Fibroblast of pulmonary artery (primary cell): ENCODE measurements around the gene PBX2.
"Not testable (repeated sequence)": the region's sequence is repeated elsewhere in the genome, so short reads cannot be mapped to it uniquely, and the experiment has no call there.

Experiments
- DNase-seq: peaks from one replicate; pipeline ENCODE4 v3.0.0-alpha.2; 2010; ENCODE audit warnings: low read depth
- H3K4me3 ChIP-seq: replicated peaks from 2 replicates; pipeline ENCODE4 v1.5.1; 2011; ENCODE audit warnings: low read depth, mild to moderate bottlenecking, control low read depth, low read length, moderate library complexity
- TF ChIP-seq, protein P1 (sequence below): IDR thresholded peaks from 2 replicates; pipeline ENCODE4 v1.5.1; 2011; ENCODE audit warnings: mild to moderate bottlenecking, control low read depth, low read length, inconsistent platforms; ENCODE audit errors: missing control alignments

PBX2 gene

DNA sequence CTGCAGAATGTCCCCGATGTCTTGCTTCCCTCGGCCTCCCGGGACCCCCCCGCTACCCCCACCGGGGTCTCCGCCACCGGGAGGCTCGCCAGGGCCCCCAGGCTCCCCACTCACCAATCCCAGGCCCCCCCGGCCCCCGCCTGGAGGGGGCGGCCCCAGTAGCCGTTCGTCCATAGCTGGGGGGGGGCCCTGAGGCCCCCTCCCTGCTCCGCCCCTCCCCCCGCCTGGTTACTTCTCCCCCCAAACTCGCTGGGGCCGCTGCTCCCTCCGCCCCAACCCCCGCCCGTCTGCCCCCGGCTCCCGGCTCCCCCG is 304 bp downstream of the PBX2 start:
- peak overlapping the region; percentile 82 for H3K4me3 ChIP-seq
- TF ChIP-seq, protein P1, sequence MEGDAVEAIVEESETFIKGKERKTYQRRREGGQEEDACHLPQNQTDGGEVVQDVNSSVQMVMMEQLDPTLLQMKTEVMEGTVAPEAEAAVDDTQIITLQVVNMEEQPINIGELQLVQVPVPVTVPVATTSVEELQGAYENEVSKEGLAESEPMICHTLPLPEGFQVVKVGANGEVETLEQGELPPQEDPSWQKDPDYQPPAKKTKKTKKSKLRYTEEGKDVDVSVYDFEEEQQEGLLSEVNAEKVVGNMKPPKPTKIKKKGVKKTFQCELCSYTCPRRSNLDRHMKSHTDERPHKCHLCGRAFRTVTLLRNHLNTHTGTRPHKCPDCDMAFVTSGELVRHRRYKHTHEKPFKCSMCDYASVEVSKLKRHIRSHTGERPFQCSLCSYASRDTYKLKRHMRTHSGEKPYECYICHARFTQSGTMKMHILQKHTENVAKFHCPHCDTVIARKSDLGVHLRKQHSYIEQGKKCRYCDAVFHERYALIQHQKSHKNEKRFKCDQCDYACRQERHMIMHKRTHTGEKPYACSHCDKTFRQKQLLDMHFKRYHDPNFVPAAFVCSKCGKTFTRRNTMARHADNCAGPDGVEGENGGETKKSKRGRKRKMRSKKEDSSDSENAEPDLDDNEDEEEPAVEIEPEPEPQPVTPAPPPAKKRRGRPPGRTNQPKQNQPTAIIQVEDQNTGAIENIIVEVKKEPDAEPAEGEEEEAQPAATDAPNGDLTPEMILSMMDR, result no peak
- DNase-seq, result no peak

DNA sequence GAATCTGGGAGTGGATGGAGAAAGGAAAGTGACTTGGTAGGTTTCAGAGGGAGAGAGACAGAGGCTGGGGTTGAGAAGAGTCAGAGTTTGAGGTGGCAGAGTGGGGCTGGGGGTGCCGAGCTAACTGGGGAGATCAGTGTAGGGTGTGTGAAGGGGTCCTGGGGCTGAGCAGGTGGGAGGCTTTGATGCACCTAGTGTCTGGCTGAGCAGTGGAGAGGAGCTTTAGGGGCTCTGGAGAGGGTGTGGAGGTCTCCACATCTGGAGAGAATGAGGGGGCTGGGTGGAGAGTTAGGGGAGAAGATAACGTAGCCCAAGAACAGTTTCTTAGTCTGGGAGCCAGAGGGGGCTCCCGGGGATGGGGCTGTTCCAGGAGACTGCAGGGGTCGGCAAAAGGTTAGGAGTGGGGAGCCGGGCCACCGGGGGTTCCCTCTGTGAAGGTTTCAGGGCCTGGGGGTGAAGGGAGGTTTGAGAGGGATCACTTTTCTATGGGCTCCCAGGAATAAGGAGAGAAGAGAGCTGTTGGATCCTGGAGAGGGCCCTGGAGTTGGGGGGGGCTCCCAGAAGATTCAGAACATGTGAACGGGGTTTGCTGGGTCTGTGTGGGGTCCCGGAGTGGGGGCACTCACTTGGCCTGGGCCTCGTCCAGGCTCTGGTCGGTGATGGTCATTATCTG is 797 bp downstream of the PBX2 start:
- H3K4me3 ChIP-seq, result peak overlapping the region; percentile 82
- DNase-seq, result no peak
- TF ChIP-seq, protein P1, result no peak

DNA sequence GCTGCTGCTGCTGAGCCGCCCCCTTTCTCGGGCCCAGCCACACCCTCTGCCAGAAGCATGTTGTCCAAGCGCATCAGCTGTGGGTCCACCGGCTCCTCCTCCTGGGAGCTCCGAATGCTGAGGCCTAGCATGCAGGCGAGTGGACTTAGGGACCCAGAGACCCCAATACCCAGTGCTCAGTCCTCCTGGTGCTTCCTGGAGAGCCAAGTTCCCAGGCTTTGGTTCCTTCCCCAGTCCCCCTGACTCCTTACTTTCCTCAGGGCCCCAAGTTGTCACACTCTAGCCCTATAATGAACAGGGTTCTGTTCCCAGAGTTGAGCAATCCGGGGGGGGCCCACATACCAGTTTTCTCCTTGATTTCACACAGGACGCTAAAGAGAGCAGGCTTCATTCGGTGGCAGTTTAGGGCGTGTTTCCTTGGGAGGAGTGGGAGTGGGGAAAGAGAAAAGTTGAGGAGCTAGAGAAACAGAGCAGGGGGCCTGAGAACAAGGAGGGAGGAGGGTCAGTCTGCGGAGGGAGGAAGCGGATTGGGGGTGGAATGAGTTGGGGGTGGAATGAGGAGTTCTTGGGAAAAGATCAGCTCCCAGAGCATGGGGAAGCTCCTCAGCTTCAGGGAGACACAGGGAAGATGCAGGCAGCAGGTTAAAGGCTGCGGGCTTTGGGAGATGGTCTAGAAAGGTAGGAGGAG is 1.5 kb downstream of the PBX2 start:
- DNase-seq, result peak; percentile 26
- peak overlapping the region; percentile 82 for H3K4me3 ChIP-seq
- TF ChIP-seq, protein P1, result no peak

GRCh38 chr6:32187725-32188380 is 2.1 kb downstream of the PBX2 start:
- not testable (repeated sequence) for DNase-seq
- H3K4me3 ChIP-seq, result peak overlapping the region; percentile 82

- no peak overlapping the region for H3K4me3 ChIP-seq
- DNase-seq, result no peak
- TF ChIP-seq, protein P1, result no peak
Observed at GRCh38 chr6:32187009-32187709, 2.8 kb downstream of the PBX2 start.

DNA sequence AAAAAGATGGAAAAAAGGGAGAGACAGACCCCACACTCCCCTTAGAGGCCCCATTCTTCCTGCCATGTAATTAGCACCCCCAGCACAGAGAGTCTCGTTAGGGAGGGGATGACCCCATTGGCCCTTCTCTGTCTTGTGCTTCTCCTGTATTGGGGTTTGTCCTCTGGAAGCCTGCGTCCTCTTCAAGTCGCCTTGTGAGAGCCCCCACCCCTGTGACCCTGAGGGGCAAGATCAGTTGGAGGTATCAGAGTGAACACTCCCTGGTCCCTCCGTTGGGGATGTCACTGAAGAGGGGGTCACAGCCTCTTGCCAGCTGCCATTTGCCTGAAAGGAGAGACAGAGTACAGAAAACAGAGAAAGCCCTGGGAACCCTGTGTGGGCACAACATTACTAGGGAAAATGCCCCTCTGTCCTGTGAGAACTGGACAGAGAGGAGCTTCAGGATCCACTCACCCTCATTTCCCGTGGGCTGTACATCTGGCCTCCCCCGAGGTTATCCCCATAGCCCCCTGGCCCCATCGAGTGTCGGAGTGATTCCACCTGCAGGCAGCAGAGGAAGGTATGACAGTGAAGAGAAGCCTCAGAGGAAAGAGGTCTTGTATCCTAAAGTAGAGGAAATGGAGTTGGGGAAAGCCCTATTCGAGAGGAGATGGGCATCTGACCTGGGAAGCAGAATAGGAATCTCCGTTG is 3.7 kb downstream of the PBX2 start:
- DNase-seq, H3K4me3 ChIP-seq: not testable (repeated sequence)

GRCh38 chr6:32185681-32186131 is 4.3 kb downstream of the PBX2 start:
- peak; percentile 91 for DNase-seq
- H3K4me3 ChIP-seq, result not testable (repeated sequence)

GRCh38 chr6:32184084-32184640 is 5.8 kb downstream of the PBX2 start, which contains the start of gene AGER:
Gene AGER, minus strand, starts transcription at chr6:32184253. Its CDS starts 31 bp downstream, at chr6:32184222.
- TF ChIP-seq, protein P1, result no peak
- no peak within 1 kb of the TSS for H3K4me3 ChIP-seq
- DNase-seq, result no peak
